PC-3 (cell line): ENCODE data around the gene MACROH2A1. TPM values are rescaled to one million over a fixed set of nuclear protein-coding genes. Genes with fewer than 3 reads are reported as not detected.

Source experiments
- ATAC-seq: fragments of 200-7000 bp; cut with Tn5 transposase; 2 replicates; pipeline ENCODE4 v1.9.1; 2020; ENCODE audit warnings: mild to moderate bottlenecking, moderate library complexity
- BruUV-seq: library from RNA; stranded (reverse); fragments of 400-500 nt; replicated peaks from 2 replicates; lab custom pipeline; 2021; lab: Mats Ljungman, UMichigan
- CTCF ChIA-PET: fragments of 300-600 bp; sonication (Branson Sonifier 250); formaldehyde crosslinking; loops from one replicate; lab custom pipeline; 2022; ENCODE audit warnings: antibody characterized with exemption; lab: Charles Lee
- POLR2A ChIA-PET: fragments of 300-600 bp; sonication (Branson Sonifier 250); formaldehyde crosslinking; loops from one replicate; lab custom pipeline; 2022; ENCODE audit warnings: antibody characterized with exemption; ENCODE audit not compliant: unreplicated experiment; lab: Charles Lee
- DNase-seq: peaks from one replicate; pipeline ENCODE4 v3.0.0-alpha.2; 2015
- H2AFZ ChIP-seq: fragments of 300-600 bp; sonication (generic); 2 replicates; pipeline ENCODE4 v1.6.0; 2016; ENCODE audit warnings: antibody characterized with exemption, low read length
- H3F3A ChIP-seq: fragments of 300-600 bp; sonication (generic); one replicate; pipeline ENCODE4 v1.6.0; 2017; ENCODE audit warnings: antibody characterized with exemption, low read length, control low read depth, mild to moderate bottlenecking; ENCODE audit not compliant: unreplicated experiment
- H3K27ac ChIP-seq: fragments of 300-600 bp; sonication (generic); 2 replicates; pipeline ENCODE4 v1.5.1; 2016; ENCODE audit warnings: mild to moderate bottlenecking, low read length
- H3K27me3 ChIP-seq: fragments of 300-600 bp; sonication (generic); 2 replicates; pipeline ENCODE4 v1.6.1; 2016; ENCODE audit warnings: low read length, mixed read lengths
- H3K36me3 ChIP-seq: fragments of 300-600 bp; sonication (generic); 2 replicates; pipeline ENCODE4 v1.6.1; 2016; ENCODE audit warnings: low read depth, mixed run types, low read length, mixed read lengths
- H3K4me1 ChIP-seq: fragments of 300-600 bp; sonication (generic); 2 replicates; pipeline ENCODE4 v1.5.1; 2016; ENCODE audit warnings: low read length; ENCODE audit not compliant: insufficient read depth
- H3K4me2 ChIP-seq: fragments of 300-600 bp; sonication (generic); 2 replicates; pipeline ENCODE4 v1.6.0; 2016; ENCODE audit warnings: low read length
- H3K4me3 ChIP-seq: fragments of 300-600 bp; sonication (generic); 2 replicates; pipeline ENCODE4 v1.5.1; 2016; ENCODE audit warnings: mild to moderate bottlenecking, low read length, mixed read lengths
- H3K79me2 ChIP-seq: fragments of 300-600 bp; sonication (generic); 2 replicates; pipeline ENCODE4 v1.6.1; 2017; ENCODE audit warnings: low read length, mixed read lengths
- H3K9ac ChIP-seq: fragments of 300-600 bp; sonication (generic); 2 replicates; pipeline ENCODE4 v1.6.0; 2016; ENCODE audit warnings: mild to moderate bottlenecking, low read length
- H3K9me2 ChIP-seq: fragments of 300-600 bp; sonication (generic); replicated peaks from 2 replicates; pipeline ENCODE4 v1.6.1; 2016; ENCODE audit warnings: mixed run types, low read length, mixed read lengths
- H3K9me3 ChIP-seq: fragments of 300-600 bp; sonication (generic); 2 replicates; pipeline ENCODE4 v1.6.1; 2016; ENCODE audit warnings: low read length, mixed read lengths
- H4K20me1 ChIP-seq: fragments of 300-600 bp; sonication (generic); 2 replicates; pipeline ENCODE4 v1.6.1; 2016; ENCODE audit warnings: low read length, mixed read lengths
- EZH2 ChIP-seq: fragments of 300-600 bp; sonication (generic); IDR thresholded peaks from one replicate; pipeline ENCODE4 v1.6.1; 2017; ENCODE audit warnings: antibody characterized with exemption, mild to moderate bottlenecking, low read length; ENCODE audit not compliant: unreplicated experiment
- EZH2phosphoT487 ChIP-seq: fragments of 300-600 bp; sonication (generic); IDR thresholded peaks from 2 replicates; pipeline ENCODE4 v1.6.1; 2018; ENCODE audit warnings: mild to moderate bottlenecking, antibody characterized with exemption, low read length, borderline replicate concordance
- intact Hi-C: fragments of 100-400 bp; cut with micrococcal nuclease; formaldehyde crosslinking; loops from 2 replicates; pipeline ENCODE4 v1.9.0; 2023
- total RNA-seq: library from RNA; depleted of rRNA; stranded (reverse); fragments of >200 nt; gene quantifications from 2 replicates; pipeline ENCODE4 v1.2.3, GENCODE V29; 2014
- TF ChIP-seq, protein P1 (sequence below): fragments of 300-600 bp; sonication (generic); conservative IDR thresholded peaks from 2 replicates; pipeline ENCODE4 v1.5.1; 2017; ENCODE audit warnings: antibody characterized with exemption, low read depth, mild to moderate bottlenecking, low read length

Gene MACROH2A1
- total RNA-seq, 1 experiment from 2014 or later, result 388 TPM

- Histone ChIP-seq H3K27ac (no peak overlapping the region), H3K79me2 (no peaks in the 10 kb centered on the region), H3K9me3 (no peaks in the 10 kb centered on the region), H3K9me2 (no peaks in the 10 kb centered on the region), H3K4me1 (peaks cover 35% of the 10 kb centered on the region), H3K36me3 (no peaks in the 10 kb centered on the region), H2AFZ (no peak overlapping the region), H3K4me2 (no peak overlapping the region), H3F3A (no peaks in the 10 kb centered on the region), H3K27me3 (no peaks in the 10 kb centered on the region), H3K9ac (no peak overlapping the region), H3K4me3 (no peak overlapping the region), H4K20me1 (no peaks in the 10 kb centered on the region)
- TF ChIP-seq, protein P1, sequence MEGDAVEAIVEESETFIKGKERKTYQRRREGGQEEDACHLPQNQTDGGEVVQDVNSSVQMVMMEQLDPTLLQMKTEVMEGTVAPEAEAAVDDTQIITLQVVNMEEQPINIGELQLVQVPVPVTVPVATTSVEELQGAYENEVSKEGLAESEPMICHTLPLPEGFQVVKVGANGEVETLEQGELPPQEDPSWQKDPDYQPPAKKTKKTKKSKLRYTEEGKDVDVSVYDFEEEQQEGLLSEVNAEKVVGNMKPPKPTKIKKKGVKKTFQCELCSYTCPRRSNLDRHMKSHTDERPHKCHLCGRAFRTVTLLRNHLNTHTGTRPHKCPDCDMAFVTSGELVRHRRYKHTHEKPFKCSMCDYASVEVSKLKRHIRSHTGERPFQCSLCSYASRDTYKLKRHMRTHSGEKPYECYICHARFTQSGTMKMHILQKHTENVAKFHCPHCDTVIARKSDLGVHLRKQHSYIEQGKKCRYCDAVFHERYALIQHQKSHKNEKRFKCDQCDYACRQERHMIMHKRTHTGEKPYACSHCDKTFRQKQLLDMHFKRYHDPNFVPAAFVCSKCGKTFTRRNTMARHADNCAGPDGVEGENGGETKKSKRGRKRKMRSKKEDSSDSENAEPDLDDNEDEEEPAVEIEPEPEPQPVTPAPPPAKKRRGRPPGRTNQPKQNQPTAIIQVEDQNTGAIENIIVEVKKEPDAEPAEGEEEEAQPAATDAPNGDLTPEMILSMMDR, result no peak
- TF ChIP-seq EZH2phosphoT487 (no peak), EZH2 (no peak)
- ATAC-seq, result no peak
- BruUV-seq, result no TSS peak
- POLR2A ChIA-PET, result no interaction called here
- intact Hi-C loops, result no loop called here
- CTCF ChIA-PET, result no interaction called here
- DNase-seq, result no peak
Measured at GRCh38 chr5:135306557-135306956, 92.5 kb downstream of the MACROH2A1 start.

DNA sequence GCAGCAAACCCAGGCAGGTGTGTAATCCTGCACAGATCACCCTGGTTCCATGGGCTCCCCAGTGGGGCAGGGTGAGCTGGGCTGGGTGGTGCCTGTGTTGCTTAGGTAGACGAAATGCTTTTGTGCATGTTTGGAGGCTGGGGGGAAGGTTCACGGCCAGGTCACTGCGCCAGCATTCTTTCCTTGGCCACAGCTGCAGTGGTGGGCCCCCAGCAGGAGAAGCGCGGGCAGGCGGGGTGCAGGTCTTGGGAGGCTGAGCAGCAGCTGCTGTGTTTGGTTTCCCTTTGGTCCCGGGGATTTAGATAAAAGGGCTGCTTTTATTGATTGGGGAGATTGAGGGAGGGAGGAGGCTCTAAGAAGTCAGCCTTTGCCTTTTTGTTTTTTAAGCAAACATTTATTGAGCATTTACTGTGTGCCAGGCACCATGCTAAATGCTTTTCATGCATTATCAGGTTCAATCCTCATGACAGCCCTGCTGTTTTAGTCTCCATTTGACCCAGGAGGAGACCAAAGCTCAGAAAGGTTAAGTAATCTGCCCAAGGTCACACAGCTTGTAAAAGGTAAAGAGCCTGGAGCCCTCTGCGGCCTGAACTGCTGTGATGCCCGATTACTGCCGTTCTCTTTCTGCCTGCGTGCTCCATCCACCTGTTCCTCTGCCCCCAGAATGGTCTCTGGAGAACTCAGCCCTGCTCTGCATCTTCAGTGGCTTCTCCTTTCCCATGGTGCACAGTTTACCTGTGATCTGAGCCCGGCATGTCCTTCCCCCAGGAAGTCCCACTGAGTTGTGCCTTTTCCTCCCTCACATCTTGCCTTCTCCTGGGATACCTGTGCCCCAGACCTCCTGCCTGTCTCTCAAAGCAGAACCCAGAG lies 94.4 kb downstream of the MACROH2A1 start:
- BruUV-seq, result no TSS peak
- no peak for ATAC-seq

More for the DNA sequence above, 94.4 kb downstream of the MACROH2A1 start:
- TF ChIP-seq, protein P1, result no peak
- no peak for TF ChIP-seq EZH2
- TF ChIP-seq EZH2phosphoT487, result no peak
- Histone ChIP-seq H3K4me3 (no peak overlapping the region), H3K9ac (no peak overlapping the region), H3K9me3 (no peaks in the 10 kb centered on the region), H3K9me2 (no peaks in the 10 kb centered on the region), H3K79me2 (no peaks in the 10 kb centered on the region), H4K20me1 (no peaks in the 10 kb centered on the region), H3K4me1 (peaks cover 20% of the 10 kb centered on the region), H3F3A (no peaks in the 10 kb centered on the region), H3K27me3 (no peaks in the 10 kb centered on the region), H3K4me2 (no peak overlapping the region), H3K27ac (no peak overlapping the region), H3K36me3 (no peaks in the 10 kb centered on the region), H2AFZ (no peak overlapping the region)
- intact Hi-C loops, result no loop called here
- ChIA-PET CTCF (no interaction called here), POLR2A (no interaction called here)
- no peak for DNase-seq
